Lower leg skin (tissue), 3 donors: ENCODE measurements around the gene CLIC2.

Source experiments
- POLR2A ChIP-seq, 2 donors: fragments of 450-650 bp; IDR thresholded peaks; one replicate each; pipeline ENCODE4 v1.6.1; 2016 to 2017; ENCODE audit warnings: antibody characterized with exemption in 2 of 2, mild to moderate bottlenecking in 1 of 2, moderate library complexity in 1 of 2
- TF ChIP-seq, protein P1 (sequence below), 3 donors: fragments of 450-650 bp; IDR thresholded peaks; one replicate each; pipeline ENCODE4 v1.5.1; 2016; ENCODE audit warnings: antibody characterized with exemption in 3 of 3, mild to moderate bottlenecking in 3 of 3, moderate library complexity in 2 of 3

DNA sequence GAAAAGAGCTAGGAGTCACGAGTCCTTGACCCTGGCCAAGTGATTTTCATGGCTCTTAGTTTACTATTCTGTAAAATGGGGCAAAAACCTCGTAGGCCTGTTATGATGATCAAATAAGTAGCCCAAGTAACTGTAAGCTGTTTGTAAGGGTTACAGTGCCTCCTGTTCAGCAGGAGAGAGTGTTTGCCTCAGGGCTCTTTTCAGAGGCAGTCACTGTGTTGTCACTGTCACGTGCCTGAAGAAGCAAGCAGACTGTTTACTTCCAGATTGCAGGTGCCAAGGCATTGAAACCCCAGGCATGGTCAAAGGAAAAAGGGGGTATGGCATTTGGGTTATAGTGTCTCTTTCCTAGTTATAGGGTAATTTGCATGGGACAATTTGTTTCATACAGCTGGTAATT, 74.7 kb downstream of the CLIC2 start:
- TF ChIP-seq POLR2A (IDR thresholded peaks at IDR 0.05), result no peak
- TF ChIP-seq, protein P1, sequence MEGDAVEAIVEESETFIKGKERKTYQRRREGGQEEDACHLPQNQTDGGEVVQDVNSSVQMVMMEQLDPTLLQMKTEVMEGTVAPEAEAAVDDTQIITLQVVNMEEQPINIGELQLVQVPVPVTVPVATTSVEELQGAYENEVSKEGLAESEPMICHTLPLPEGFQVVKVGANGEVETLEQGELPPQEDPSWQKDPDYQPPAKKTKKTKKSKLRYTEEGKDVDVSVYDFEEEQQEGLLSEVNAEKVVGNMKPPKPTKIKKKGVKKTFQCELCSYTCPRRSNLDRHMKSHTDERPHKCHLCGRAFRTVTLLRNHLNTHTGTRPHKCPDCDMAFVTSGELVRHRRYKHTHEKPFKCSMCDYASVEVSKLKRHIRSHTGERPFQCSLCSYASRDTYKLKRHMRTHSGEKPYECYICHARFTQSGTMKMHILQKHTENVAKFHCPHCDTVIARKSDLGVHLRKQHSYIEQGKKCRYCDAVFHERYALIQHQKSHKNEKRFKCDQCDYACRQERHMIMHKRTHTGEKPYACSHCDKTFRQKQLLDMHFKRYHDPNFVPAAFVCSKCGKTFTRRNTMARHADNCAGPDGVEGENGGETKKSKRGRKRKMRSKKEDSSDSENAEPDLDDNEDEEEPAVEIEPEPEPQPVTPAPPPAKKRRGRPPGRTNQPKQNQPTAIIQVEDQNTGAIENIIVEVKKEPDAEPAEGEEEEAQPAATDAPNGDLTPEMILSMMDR (IDR thresholded peaks at IDR 0.05), result no peak
